ENCODE results near the gene MMP23B.

- TF ChIP-seq SP4 (IDR thresholded peaks at IDR 0.05; ENCODE audit: low read length) (no peak), CTCF (IDR thresholded peaks at IDR 0.05; ENCODE audit: control extremely low read depth in 1 of 3, insufficient read depth in 1 of 3, low read depth in 1 of 3, low read length in 3 of 3) (no peak), JUN (IDR thresholded peaks at IDR 0.05; ENCODE audit: low read depth, low read length) (no peak), POLR2AphosphoS5 (IDR thresholded peaks at IDR 0.05; ENCODE audit: low read depth, low read length) (no peak), NRF1 (IDR thresholded peaks at IDR 0.05; ENCODE audit: low read depth, low read length) (no peak), SRF (IDR thresholded peaks at IDR 0.05; ENCODE audit: low read depth, low read length) (no peak)
Measured at GRCh38 chr1:1672181-1672965, 40.4 kb downstream of the MMP23B start.
